Cardiac muscle cell (in vitro differentiated cells and primary cell): ENCODE results near the gene OR8B8. TPM values are rescaled to one million over a fixed set of nuclear protein-coding genes. Genes with fewer than 3 reads are reported as not detected.

Experiments
- DNase-seq, 2 donors: peaks; one replicate each; pipeline versions ENCODE4 v3.0.0 to v3.0.0-alpha.2; 2010 to 2017; ENCODE audit warnings: low read depth in 1 of 2, low spot score in 1 of 2
- H3K27ac ChIP-seq: fragments of 200-600 bp; sonication (generic); 2 replicates; pipeline ENCODE4 v1.5.1; 2016
- H3K27me3 ChIP-seq: fragments of 200-600 bp; sonication (generic); 2 replicates; pipeline ENCODE4 v1.6.0; 2016; ENCODE audit warnings: control low read depth
- H3K36me3 ChIP-seq: fragments of 200-600 bp; sonication (generic); 2 replicates; pipeline ENCODE4 v1.5.1; 2016; ENCODE audit warnings: control low read depth
- H3K4me1 ChIP-seq: fragments of 200-600 bp; sonication (generic); 2 replicates; pipeline ENCODE4 v1.8.1; 2017; ENCODE audit warnings: low read depth, mild to moderate bottlenecking, mixed run types
- H3K4me3 ChIP-seq: fragments of 200-600 bp; sonication (generic); 2 replicates; pipeline ENCODE4 v1.5.1; 2016; ENCODE audit warnings: mild to moderate bottlenecking
- H3K9me3 ChIP-seq: fragments of 200-600 bp; sonication (generic); 2 replicates; pipeline ENCODE4 v1.5.1; 2017; ENCODE audit warnings: low read depth, mild to moderate bottlenecking, control low read depth
- polyA plus RNA-seq: library from polyadenylated mRNA; unstranded; fragments of >200 nt; fragmentation: Nextera tagmentation; extraction: Ambion mirVana; gene quantifications from 2 replicates; pipeline ENCODE4 v1.2.1, GENCODE V29; 2016
- total RNA-seq: library from RNA; depleted of rRNA; stranded (reverse); fragments of >200 nt; gene quantifications from 2 replicates; pipeline ENCODE4 v1.2.3, GENCODE V29; 2016
- TF ChIP-seq, protein P1 (sequence below): IDR thresholded peaks from 2 replicates; pipeline ENCODE4 v1.5.1; 2012; ENCODE audit warnings: low read depth, mild to moderate bottlenecking, low read length

Gene OR8B8
- total and polyA plus RNA-seq, 2 experiments from 2014 or later: not detected

DNA sequence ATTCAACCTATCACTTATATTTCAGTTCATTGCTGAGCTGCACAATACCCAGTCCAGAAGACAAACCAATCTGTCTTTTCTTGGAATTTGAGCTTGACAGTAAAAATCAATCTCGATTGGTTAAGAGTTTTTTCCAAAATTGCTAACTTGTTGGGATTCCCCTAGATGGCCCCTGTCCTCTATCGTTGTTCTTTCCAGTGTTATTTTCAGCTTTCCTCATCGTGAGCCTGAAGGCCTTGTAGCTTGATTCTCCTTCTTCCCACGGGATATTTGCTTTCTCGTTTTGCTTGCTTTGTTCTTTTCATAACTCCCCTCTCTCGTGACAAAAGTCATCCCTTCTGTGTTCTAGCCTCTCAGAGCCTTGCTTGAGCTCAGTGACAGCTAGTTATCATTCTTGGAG, 3.1 kb downstream of the OR8B8 start:
- no peaks in the 10 kb centered on the region for H3K9me3 ChIP-seq
- no peak overlapping the region for H3K27ac ChIP-seq
- no peaks in the 10 kb centered on the region for H3K4me1 ChIP-seq
- TF ChIP-seq, protein P1, sequence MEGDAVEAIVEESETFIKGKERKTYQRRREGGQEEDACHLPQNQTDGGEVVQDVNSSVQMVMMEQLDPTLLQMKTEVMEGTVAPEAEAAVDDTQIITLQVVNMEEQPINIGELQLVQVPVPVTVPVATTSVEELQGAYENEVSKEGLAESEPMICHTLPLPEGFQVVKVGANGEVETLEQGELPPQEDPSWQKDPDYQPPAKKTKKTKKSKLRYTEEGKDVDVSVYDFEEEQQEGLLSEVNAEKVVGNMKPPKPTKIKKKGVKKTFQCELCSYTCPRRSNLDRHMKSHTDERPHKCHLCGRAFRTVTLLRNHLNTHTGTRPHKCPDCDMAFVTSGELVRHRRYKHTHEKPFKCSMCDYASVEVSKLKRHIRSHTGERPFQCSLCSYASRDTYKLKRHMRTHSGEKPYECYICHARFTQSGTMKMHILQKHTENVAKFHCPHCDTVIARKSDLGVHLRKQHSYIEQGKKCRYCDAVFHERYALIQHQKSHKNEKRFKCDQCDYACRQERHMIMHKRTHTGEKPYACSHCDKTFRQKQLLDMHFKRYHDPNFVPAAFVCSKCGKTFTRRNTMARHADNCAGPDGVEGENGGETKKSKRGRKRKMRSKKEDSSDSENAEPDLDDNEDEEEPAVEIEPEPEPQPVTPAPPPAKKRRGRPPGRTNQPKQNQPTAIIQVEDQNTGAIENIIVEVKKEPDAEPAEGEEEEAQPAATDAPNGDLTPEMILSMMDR: peak; percentile 35
- H3K27me3 ChIP-seq: no peaks in the 10 kb centered on the region
- DNase-seq: peak in 1 of 2 donors; percentile 63
- no peaks in the 10 kb centered on the region for H3K36me3 ChIP-seq
- no peak overlapping the region for H3K4me3 ChIP-seq

- TF ChIP-seq, protein P1: no peak
These were observed 4.0 kb downstream of the OR8B8 start for GRCh38 chr11:124441519-124441918.

GRCh38 chr11:124441081-124441480, 4.4 kb downstream of the OR8B8 start:
- Histone ChIP-seq H3K27me3 (no peaks in the 10 kb centered on the region), H3K27ac (no peak overlapping the region), H3K36me3 (no peaks in the 10 kb centered on the region), H3K4me3 (no peak overlapping the region), H3K9me3 (no peaks in the 10 kb centered on the region), H3K4me1 (no peaks in the 10 kb centered on the region)
- TF ChIP-seq, protein P1: no peak
- no peak for DNase-seq

More at GRCh38 chr11:124441519-124441918, 4.0 kb downstream of the OR8B8 start:
- H3K27me3 ChIP-seq: no peaks in the 10 kb centered on the region
- no peaks in the 10 kb centered on the region for H3K36me3 ChIP-seq
- H3K4me3 ChIP-seq: no peak overlapping the region
- no peaks in the 10 kb centered on the region for H3K9me3 ChIP-seq
- H3K4me1 ChIP-seq: no peaks in the 10 kb centered on the region
- H3K27ac ChIP-seq: no peak overlapping the region
- DNase-seq: no peak

DNA sequence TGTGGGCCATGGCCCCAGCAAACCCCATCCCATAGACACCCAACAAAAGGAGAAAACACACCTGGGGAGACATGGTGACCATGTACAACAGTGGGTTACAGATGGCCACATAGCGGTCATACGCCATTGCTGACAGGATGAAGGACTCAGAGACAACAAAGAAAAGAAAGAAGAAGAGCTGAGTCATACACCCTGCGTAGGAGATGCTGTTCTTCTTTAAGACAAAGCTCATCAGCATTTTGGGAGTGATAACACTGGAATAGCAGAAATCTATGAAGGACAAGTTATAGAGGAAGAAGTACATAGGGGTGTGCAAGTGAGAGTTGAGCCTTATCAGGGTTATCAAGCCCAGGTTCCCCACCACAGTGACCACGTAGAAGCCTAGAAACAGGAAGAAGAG, 4.9 kb downstream of the OR8B8 start:
- no peaks in the 10 kb centered on the region for H3K4me1 ChIP-seq
- no peaks in the 10 kb centered on the region for H3K36me3 ChIP-seq
- H3K9me3 ChIP-seq: no peaks in the 10 kb centered on the region
- no peak overlapping the region for H3K4me3 ChIP-seq
- DNase-seq: no peak
- H3K27ac ChIP-seq: no peak overlapping the region
- TF ChIP-seq, protein P1: no peak
- H3K27me3 ChIP-seq: no peaks in the 10 kb centered on the region

DNA sequence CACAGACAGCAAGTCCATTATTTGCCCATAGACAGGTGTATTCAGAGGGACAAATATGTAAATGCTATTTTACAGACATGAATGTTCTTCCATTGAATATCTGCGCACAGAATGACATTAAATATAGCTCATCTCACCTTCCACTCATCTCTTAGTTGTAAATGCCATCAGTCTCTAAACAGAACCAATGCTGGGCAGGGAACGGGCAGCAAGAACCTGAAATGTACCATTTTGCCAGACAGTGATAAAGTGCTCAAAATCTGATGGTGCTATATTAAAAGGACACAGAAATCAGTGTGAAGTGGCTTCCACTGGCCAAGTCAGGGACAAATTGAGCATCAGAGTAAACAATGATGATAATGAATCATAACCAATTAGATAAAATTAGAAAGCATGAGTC, 10.8 kb downstream of the OR8B8 start:
- Histone ChIP-seq H3K27me3 (peaks cover 4% of the 10 kb centered on the region), H3K36me3 (no peaks in the 10 kb centered on the region), H3K4me3 (no peak overlapping the region), H3K4me1 (no peaks in the 10 kb centered on the region), H3K9me3 (no peaks in the 10 kb centered on the region), H3K27ac (no peak overlapping the region)
- TF ChIP-seq, protein P1: no peak
- DNase-seq: no peak

GRCh38 chr11:124429599-124429998, 15.9 kb downstream of the OR8B8 start:
- Histone ChIP-seq H3K4me3 (no peak overlapping the region), H3K36me3 (no peaks in the 10 kb centered on the region), H3K4me1 (no peaks in the 10 kb centered on the region), H3K9me3 (no peaks in the 10 kb centered on the region), H3K27me3 (peaks cover 4% of the 10 kb centered on the region), H3K27ac (no peak overlapping the region)
- no peak for DNase-seq
- TF ChIP-seq, protein P1: no peak
